Caco-2 (cell line): ENCODE measurements around the gene MLH3. TPM values are rescaled to one million over a fixed set of nuclear protein-coding genes. Genes with fewer than 3 reads are reported as not detected.

ENCODE experiments used
- BruUV-seq: library from RNA; stranded (reverse); fragments of 400-500 nt; replicated peaks from 2 replicates; lab custom pipeline; 2021; lab: Mats Ljungman, UMichigan
- CTCF ChIA-PET: fragments of 300-600 bp; sonication (Branson Sonifier 250); formaldehyde crosslinking; loops from one replicate; lab custom pipeline; 2022; ENCODE audit warnings: antibody characterized with exemption; lab: Charles Lee
- POLR2A ChIA-PET: fragments of 300-600 bp; sonication (Branson Sonifier 250); formaldehyde crosslinking; loops from one replicate; lab custom pipeline; 2022; ENCODE audit warnings: antibody characterized with exemption; lab: Charles Lee
- DNase-seq, 2 experiments: peaks; one replicate each; pipeline versions ENCODE4 v3.0.0 to v3.0.0-alpha.2; 2020 to 2022
- H3K27me3 ChIP-seq: replicated peaks from 2 replicates; pipeline ENCODE4 v1.6.0; 2011; ENCODE audit warnings: low read length; ENCODE audit not compliant: control insufficient read depth, insufficient read depth
- H3K36me3 ChIP-seq: 2 replicates; pipeline ENCODE4 v1.5.1; 2011; ENCODE audit warnings: low read length; ENCODE audit not compliant: control insufficient read depth, insufficient read depth
- H3K4me1 ChIP-seq: fragments of 250-450 bp; sonication (Bioruptor Pico); 2 replicates; pipeline ENCODE4 v1.5.1; 2020; ENCODE audit warnings: mild to moderate bottlenecking
- H3K4me3 ChIP-seq: 2 replicates; pipeline ENCODE4 v1.5.1; 2011; ENCODE audit warnings: low read depth, mild to moderate bottlenecking, control low read depth, low read length
- H3K9me3 ChIP-seq: fragments of 250-450 bp; sonication (Bioruptor Pico); 2 replicates; pipeline ENCODE4 v1.5.1; 2020; ENCODE audit warnings: mild to moderate bottlenecking, moderate library complexity
- H3K27ac Mint-ChIP-seq: one replicate; pipeline ENCODE4 v1.8.0; 2022; ENCODE audit warnings: mixed read lengths; ENCODE audit not compliant: unreplicated experiment
- H3K27me3 Mint-ChIP-seq: one replicate; pipeline ENCODE4 v1.8.0; 2022; ENCODE audit warnings: mixed read lengths; ENCODE audit not compliant: insufficient read depth, unreplicated experiment
- H3K36me3 Mint-ChIP-seq: one replicate; pipeline ENCODE4 v1.8.0; 2022; ENCODE audit warnings: mild to moderate bottlenecking, mixed read lengths; ENCODE audit not compliant: insufficient read depth, unreplicated experiment
- H3K4me1 Mint-ChIP-seq: one replicate; pipeline ENCODE4 v1.8.0; 2022; ENCODE audit warnings: low read depth, mixed read lengths; ENCODE audit not compliant: unreplicated experiment
- H3K4me3 Mint-ChIP-seq: one replicate; pipeline ENCODE4 v1.8.0; 2022; ENCODE audit warnings: mild to moderate bottlenecking, moderate library complexity, mixed read lengths; ENCODE audit not compliant: unreplicated experiment
- H3K9me3 Mint-ChIP-seq: one replicate; pipeline ENCODE4 v1.8.0; 2022; ENCODE audit warnings: mixed read lengths; ENCODE audit not compliant: unreplicated experiment
- intact Hi-C: fragments of 100-400 bp; cut with micrococcal nuclease; formaldehyde crosslinking; loops from one replicate; pipeline ENCODE4 v1.10.0; 2022; ENCODE audit not compliant: unreplicated experiment
- total RNA-seq: library from RNA; stranded (reverse); gene quantifications from 2 replicates; pipeline ENCODE4 v1.2.3, GENCODE V29; 2022
- TF ChIP-seq, protein P1 (sequence below), 2 experiments: fragments of 200-600 bp in 1 of 2; IDR thresholded peaks; 1 replicate in 1 of 2; 2 replicates in 1 of 2; pipeline versions ENCODE4 v1.5.1 to v1.8.0; 2011 to 2022; ENCODE audit warnings: antibody characterized with exemption in 1 of 2, control low read depth in 1 of 2, inconsistent platforms in 1 of 2, low read depth in 1 of 2, low read length in 1 of 2, mild to moderate bottlenecking in 1 of 2, moderate library complexity in 1 of 2; ENCODE audit not compliant: insufficient read depth in 1 of 2, severe bottlenecking in 1 of 2, unreplicated experiment in 1 of 2

Gene MLH3
- total RNA-seq, 1 experiment from 2014 or later: 24.5 TPM

DNA sequence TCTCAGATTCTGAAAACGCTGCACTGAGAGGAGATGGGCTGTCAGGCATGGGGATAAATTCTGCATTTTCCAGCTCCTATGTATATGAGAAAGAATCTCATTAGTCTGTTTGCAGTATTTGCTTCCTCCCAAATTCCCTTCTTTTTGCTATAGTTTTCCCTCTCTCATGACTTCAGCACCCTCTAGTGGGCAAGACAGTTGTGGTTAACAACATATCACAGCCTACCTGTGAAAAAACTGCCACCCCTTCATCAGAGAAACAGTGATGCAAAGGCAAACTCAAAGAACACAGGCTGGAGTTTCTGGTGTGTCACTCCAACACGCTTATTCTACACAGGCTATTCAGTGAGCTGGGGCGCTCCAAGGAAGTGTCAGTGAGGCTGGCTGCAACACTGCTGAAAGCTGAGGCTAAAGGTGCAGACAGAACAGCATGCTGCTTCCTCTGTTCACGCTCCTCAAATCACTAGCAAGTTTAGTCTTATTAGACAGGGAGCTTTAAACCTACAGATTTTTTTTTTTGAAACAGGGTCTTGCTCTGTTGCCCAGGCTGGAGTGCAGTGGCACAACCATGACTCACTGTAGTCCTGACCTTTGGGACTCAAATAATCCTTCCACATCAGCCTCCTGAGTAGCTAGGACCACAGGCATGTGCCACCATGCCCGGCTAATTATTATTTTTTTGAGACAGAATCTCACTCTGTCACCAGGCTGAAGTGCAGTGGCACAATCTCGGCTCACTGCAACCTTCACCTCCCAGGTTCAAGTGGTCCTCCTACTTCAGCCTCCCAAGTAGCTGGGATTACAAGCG lies 37.5 kb upstream of the MLH3 start:
- H3K36me3 ChIP-seq: peaks cover 4% of the 10 kb centered on the region; the same call in 1 of the 2 replicates
- no TSS peak for BruUV-seq
- TF ChIP-seq, protein P1, sequence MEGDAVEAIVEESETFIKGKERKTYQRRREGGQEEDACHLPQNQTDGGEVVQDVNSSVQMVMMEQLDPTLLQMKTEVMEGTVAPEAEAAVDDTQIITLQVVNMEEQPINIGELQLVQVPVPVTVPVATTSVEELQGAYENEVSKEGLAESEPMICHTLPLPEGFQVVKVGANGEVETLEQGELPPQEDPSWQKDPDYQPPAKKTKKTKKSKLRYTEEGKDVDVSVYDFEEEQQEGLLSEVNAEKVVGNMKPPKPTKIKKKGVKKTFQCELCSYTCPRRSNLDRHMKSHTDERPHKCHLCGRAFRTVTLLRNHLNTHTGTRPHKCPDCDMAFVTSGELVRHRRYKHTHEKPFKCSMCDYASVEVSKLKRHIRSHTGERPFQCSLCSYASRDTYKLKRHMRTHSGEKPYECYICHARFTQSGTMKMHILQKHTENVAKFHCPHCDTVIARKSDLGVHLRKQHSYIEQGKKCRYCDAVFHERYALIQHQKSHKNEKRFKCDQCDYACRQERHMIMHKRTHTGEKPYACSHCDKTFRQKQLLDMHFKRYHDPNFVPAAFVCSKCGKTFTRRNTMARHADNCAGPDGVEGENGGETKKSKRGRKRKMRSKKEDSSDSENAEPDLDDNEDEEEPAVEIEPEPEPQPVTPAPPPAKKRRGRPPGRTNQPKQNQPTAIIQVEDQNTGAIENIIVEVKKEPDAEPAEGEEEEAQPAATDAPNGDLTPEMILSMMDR (IDR thresholded peaks at IDR 0.05; ENCODE audit: insufficient read depth in 1 of 2, low read depth in 1 of 2, low read length in 1 of 2, severe bottlenecking in 1 of 2, unreplicated experiment in 1 of 2): peak; percentile 66 to 76
- ChIA-PET CTCF (interaction anchor here (0.6 to 1.8 kb wide), 12 partner anchors 10 to 240 kb away, joined by 3 to 14 read pairs (median 5); partner anchors contain the start of genes ACYP1, NEK9 and RPS6KL1), POLR2A (interaction anchor here (0.7 kb wide), 1 partner anchor 251 kb away, joined by 4 read pairs; no protein-coding TSS in a partner anchor)
- peaks cover 40% of the 10 kb centered on the region for H3K36me3 Mint-ChIP-seq
- H3K9me3 Mint-ChIP-seq: no peaks in the 10 kb centered on the region
- no peak overlapping the region for H3K4me3 ChIP-seq
- no peaks in the 10 kb centered on the region for H3K4me1 Mint-ChIP-seq
- H3K4me3 Mint-ChIP-seq: no peak overlapping the region
- no peak overlapping the region for H3K27ac Mint-ChIP-seq
- H3K9me3 ChIP-seq: no peaks in the 10 kb centered on the region
- H3K27me3 ChIP-seq: no peaks in the 10 kb centered on the region
- no peaks in the 10 kb centered on the region for H3K4me1 ChIP-seq
- H3K27me3 Mint-ChIP-seq: no peaks in the 10 kb centered on the region
- peak; percentile 55 to 68 for DNase-seq
- intact Hi-C loops: loop anchor here (1.0 to 5.0 kb wide), 3 partner anchors 86 to 174 kb away; partner anchors contain the start of gene EIF2B2

GRCh38 chr14:75088153-75088552 lies 36.9 kb upstream of the MLH3 start:
- peaks cover 40% of the 10 kb centered on the region for H3K36me3 Mint-ChIP-seq
- H3K36me3 ChIP-seq: peaks cover 4% of the 10 kb centered on the region
- no peaks in the 10 kb centered on the region for H3K4me1 Mint-ChIP-seq
- no peaks in the 10 kb centered on the region for H3K4me1 ChIP-seq
- H3K9me3 ChIP-seq: no peaks in the 10 kb centered on the region
- no TSS peak for BruUV-seq
- DNase-seq: no peak
- TF ChIP-seq, protein P1 (IDR thresholded peaks at IDR 0.05; ENCODE audit: insufficient read depth in 1 of 2, low read depth in 1 of 2, low read length in 1 of 2, severe bottlenecking in 1 of 2, unreplicated experiment in 1 of 2): no peak
- no peaks in the 10 kb centered on the region for H3K27me3 ChIP-seq
- no peaks in the 10 kb centered on the region for H3K9me3 Mint-ChIP-seq
- H3K27me3 Mint-ChIP-seq: no peaks in the 10 kb centered on the region
- ChIA-PET POLR2A (no interaction called here), CTCF (interaction anchor here (0.6 to 1.8 kb wide), 11 partner anchors 9 to 240 kb away, joined by 3 to 14 read pairs (median 5); partner anchors contain the start of genes ACYP1, NEK9 and RPS6KL1)
- H3K4me3 Mint-ChIP-seq: no peak overlapping the region
- H3K27ac Mint-ChIP-seq: no peak overlapping the region
- no peak overlapping the region for H3K4me3 ChIP-seq
- intact Hi-C loops: loop anchor here (1.0 to 5.0 kb wide), 3 partner anchors 86 to 174 kb away; partner anchors contain the start of gene EIF2B2

- H3K27me3 ChIP-seq: no peaks in the 10 kb centered on the region
- Mint-ChIP-seq H3K4me1 (no peaks in the 10 kb centered on the region), H3K27me3 (no peaks in the 10 kb centered on the region), H3K4me3 (no peak overlapping the region), H3K27ac (no peak overlapping the region), H3K36me3 (peaks cover 39% of the 10 kb centered on the region), H3K9me3 (no peaks in the 10 kb centered on the region)
- intact Hi-C loops: no loop called here
- H3K9me3 ChIP-seq: no peaks in the 10 kb centered on the region
- ChIA-PET CTCF (no interaction called here), POLR2A (no interaction called here)
- H3K4me3 ChIP-seq: no peak overlapping the region
- no peaks in the 10 kb centered on the region for H3K4me1 ChIP-seq
- H3K36me3 ChIP-seq: peaks cover 4% of the 10 kb centered on the region
- BruUV-seq: no TSS peak
- TF ChIP-seq, protein P1 (IDR thresholded peaks at IDR 0.05; ENCODE audit: insufficient read depth in 1 of 2, low read depth in 1 of 2, low read length in 1 of 2, severe bottlenecking in 1 of 2, unreplicated experiment in 1 of 2): peak; percentile 7 to 17
- peak in 1 of 2 experiments; percentile 11 for DNase-seq
Measured at GRCh38 chr14:75084513-75084912, 33.2 kb upstream of the MLH3 start.
